ENCODE results near the gene CTDSPL. TPM values are rescaled to one million over a fixed set of nuclear protein-coding genes. Genes with fewer than 3 reads are reported as not detected.

Gene CTDSPL
- total and polyA plus RNA-seq, 4 donors, result 8.4 to 17.2 (median 14.2) TPM

- TF ChIP-seq EGR1 (IDR thresholded peaks at IDR 0.05; ENCODE audit: low read depth in 2 of 2) (no peak), CTCF (IDR thresholded peaks at IDR 0.05; ENCODE audit: low read depth, low read length, missing input control) (no peak), TAF1 (conservative IDR thresholded peaks at IDR 0.05) (no peak), SP1 (IDR thresholded peaks at IDR 0.05) (no peak), FOXA1 (IDR thresholded peaks at IDR 0.05) (no peak), NR2F2 (IDR thresholded peaks at IDR 0.05) (no peak), GABPA (IDR thresholded peaks at IDR 0.05 in 1 of 2, conservative IDR thresholded peaks at IDR 0.05 in 1 of 2) (no peak), JUND (IDR thresholded peaks at IDR 0.05) (no peak), HNF4G (IDR thresholded peaks at IDR 0.05) (no peak), FOXA2 (IDR thresholded peaks at IDR 0.05) (no peak), HNF4A (conservative IDR thresholded peaks at IDR 0.05) (no peak), ZBTB33 (IDR thresholded peaks at IDR 0.05) (no peak), RXRA (IDR thresholded peaks at IDR 0.05) (no peak), YY1 (IDR thresholded peaks at IDR 0.05) (no peak), RAD21 (IDR thresholded peaks at IDR 0.05) (no peak)
- TF ChIP-seq, protein P1, sequence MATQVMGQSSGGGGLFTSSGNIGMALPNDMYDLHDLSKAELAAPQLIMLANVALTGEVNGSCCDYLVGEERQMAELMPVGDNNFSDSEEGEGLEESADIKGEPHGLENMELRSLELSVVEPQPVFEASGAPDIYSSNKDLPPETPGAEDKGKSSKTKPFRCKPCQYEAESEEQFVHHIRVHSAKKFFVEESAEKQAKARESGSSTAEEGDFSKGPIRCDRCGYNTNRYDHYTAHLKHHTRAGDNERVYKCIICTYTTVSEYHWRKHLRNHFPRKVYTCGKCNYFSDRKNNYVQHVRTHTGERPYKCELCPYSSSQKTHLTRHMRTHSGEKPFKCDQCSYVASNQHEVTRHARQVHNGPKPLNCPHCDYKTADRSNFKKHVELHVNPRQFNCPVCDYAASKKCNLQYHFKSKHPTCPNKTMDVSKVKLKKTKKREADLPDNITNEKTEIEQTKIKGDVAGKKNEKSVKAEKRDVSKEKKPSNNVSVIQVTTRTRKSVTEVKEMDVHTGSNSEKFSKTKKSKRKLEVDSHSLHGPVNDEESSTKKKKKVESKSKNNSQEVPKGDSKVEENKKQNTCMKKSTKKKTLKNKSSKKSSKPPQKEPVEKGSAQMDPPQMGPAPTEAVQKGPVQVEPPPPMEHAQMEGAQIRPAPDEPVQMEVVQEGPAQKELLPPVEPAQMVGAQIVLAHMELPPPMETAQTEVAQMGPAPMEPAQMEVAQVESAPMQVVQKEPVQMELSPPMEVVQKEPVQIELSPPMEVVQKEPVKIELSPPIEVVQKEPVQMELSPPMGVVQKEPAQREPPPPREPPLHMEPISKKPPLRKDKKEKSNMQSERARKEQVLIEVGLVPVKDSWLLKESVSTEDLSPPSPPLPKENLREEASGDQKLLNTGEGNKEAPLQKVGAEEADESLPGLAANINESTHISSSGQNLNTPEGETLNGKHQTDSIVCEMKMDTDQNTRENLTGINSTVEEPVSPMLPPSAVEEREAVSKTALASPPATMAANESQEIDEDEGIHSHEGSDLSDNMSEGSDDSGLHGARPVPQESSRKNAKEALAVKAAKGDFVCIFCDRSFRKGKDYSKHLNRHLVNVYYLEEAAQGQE (IDR thresholded peaks at IDR 0.05), result no peak
- TF ChIP-seq, protein P2, sequence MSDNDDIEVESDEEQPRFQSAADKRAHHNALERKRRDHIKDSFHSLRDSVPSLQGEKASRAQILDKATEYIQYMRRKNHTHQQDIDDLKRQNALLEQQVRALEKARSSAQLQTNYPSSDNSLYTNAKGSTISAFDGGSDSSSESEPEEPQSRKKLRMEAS (IDR thresholded peaks at IDR 0.05), result no peak
- TF ChIP-seq, protein P3, sequence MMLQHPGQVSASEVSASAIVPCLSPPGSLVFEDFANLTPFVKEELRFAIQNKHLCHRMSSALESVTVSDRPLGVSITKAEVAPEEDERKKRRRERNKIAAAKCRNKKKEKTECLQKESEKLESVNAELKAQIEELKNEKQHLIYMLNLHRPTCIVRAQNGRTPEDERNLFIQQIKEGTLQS (IDR thresholded peaks at IDR 0.05), result no peak
- Histone ChIP-seq H3K9me3 (ENCODE audit: control insufficient read depth in 4 of 4, low read length in 3 of 4) (no peaks in the 10 kb centered on the region), H3K4me3 (ENCODE audit: low read depth in 1 of 3, low read length in 3 of 3) (no peak overlapping the region), H3K27ac (ENCODE audit: low read depth in 1 of 2, low read length in 2 of 2) (peak overlapping the region in 1 of 2 donors; percentile 14), H3K27me3 (ENCODE audit: control insufficient read depth in 4 of 4, insufficient read depth in 4 of 4, low read length in 3 of 4) (no peaks in the 10 kb centered on the region), H3K4me1 (ENCODE audit: control insufficient read depth in 4 of 4, insufficient read depth in 4 of 4, low read length in 3 of 4) (peaks cover 0 to 11% (median 5%) of the 10 kb centered on the region in 4 donors), H3K9ac (ENCODE audit: low read depth in 1 of 2, low read length in 2 of 2) (no peak overlapping the region), H3K36me3 (ENCODE audit: control insufficient read depth in 4 of 4, insufficient read depth in 3 of 4, low read depth in 1 of 4, low read length in 3 of 4) (no peaks in the 10 kb centered on the region)
- WGBS, result 88% methylated on average over 3 of the region's 3 CpGs
- DNase-seq (ENCODE audit: low spot score), result no peak
Measured at GRCh38 chr3:37898424-37898823, 36.7 kb downstream of the CTDSPL start.
